Left ventricle myocardium inferior (tissue), 1 donor: Measurements from ENCODE around the gene SEMA4F. TPM values are rescaled to one million over a fixed set of nuclear protein-coding genes. Genes with fewer than 3 reads are reported as not detected.
"Not testable (repeated sequence)": the region's sequence is repeated elsewhere in the genome, so short reads cannot be mapped to it uniquely, and the experiment has no call there.

Experiments used
- DNase-seq: peaks from one replicate; pipeline ENCODE4 v3.0.0-alpha.2; 2020
- H3K27ac ChIP-seq: fragments of 200-600 bp; replicated peaks from 2 replicates; pipeline ENCODE4 v1.8.0; 2021
- H3K27me3 ChIP-seq: fragments of 200-600 bp; 2 replicates; pipeline ENCODE4 v1.8.0; 2021; ENCODE audit warnings: low read depth
- H3K36me3 ChIP-seq: fragments of 200-600 bp; 2 replicates; pipeline ENCODE4 v1.8.0; 2021
- H3K4me1 ChIP-seq: fragments of 200-600 bp; 2 replicates; pipeline ENCODE4 v1.8.0; 2021
- H3K4me3 ChIP-seq: fragments of 200-600 bp; 2 replicates; pipeline ENCODE4 v1.8.0; 2021; ENCODE audit warnings: mild to moderate bottlenecking, moderate library complexity
- H3K9me3 ChIP-seq: fragments of 200-600 bp; replicated peaks from 2 replicates; pipeline ENCODE4 v1.8.0; 2021
- intact Hi-C: fragments of 100-400 bp; cut with micrococcal nuclease; formaldehyde crosslinking; loops from one replicate; pipeline ENCODE4 v1.11.0; 2022
- total RNA-seq: library from RNA; stranded (reverse); fragmentation: NEBNext Ultra II Directional; extraction: Animal tissue kit (Norgen Biotek cat#: 25700); gene quantifications from one replicate; pipeline ENCODE4 v1.2.1, GENCODE V29; 2021
- TF ChIP-seq, protein P1 (sequence below): fragments of 200-600 bp; IDR thresholded peaks from 2 replicates; pipeline ENCODE4 v1.8.0; 2021; ENCODE audit warnings: antibody characterized with exemption, mild to moderate bottlenecking, borderline replicate concordance
- donor health status: DM: no; HTN: yes; CAD: no; lungs with severe emphysema.

The SEMA4F gene
- total RNA-seq, 1 donor from 2014 or later = 2.9 TPM

DNA sequence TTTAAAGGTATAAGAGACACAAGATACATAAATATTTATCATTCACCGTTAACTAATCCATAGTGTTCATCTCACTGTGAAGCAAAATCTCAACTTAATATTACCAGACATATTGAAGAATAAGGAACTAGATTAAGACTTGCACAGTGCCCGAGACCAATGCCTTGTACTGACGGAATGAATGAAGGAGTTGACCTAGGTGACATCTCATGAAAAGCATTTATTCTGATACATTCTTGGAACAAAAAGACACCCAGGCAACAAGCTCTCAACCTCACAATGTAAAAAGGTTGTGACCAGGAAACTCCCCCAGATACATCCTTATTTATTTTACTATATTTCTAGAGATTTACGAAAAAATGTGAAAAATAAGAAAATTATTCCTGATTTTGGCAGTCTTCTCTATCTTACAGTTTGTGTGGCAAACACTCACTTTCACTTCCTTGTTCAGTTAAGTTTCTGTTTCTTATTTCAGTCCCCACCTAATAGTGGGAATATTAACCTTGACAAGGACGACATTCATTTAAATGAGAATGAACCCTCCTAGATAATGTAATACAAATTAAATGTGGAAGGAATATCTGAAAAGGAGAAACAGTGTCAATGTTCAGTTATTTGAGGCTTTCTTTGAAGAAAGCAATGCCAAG is 34.3 kb upstream of the SEMA4F start:
- H3K27ac ChIP-seq = no peak overlapping the region
- H3K36me3 ChIP-seq = no peaks in the 10 kb centered on the region
- H3K27me3 ChIP-seq = peaks cover 47% of the 10 kb centered on the region
- TF ChIP-seq, protein P1, sequence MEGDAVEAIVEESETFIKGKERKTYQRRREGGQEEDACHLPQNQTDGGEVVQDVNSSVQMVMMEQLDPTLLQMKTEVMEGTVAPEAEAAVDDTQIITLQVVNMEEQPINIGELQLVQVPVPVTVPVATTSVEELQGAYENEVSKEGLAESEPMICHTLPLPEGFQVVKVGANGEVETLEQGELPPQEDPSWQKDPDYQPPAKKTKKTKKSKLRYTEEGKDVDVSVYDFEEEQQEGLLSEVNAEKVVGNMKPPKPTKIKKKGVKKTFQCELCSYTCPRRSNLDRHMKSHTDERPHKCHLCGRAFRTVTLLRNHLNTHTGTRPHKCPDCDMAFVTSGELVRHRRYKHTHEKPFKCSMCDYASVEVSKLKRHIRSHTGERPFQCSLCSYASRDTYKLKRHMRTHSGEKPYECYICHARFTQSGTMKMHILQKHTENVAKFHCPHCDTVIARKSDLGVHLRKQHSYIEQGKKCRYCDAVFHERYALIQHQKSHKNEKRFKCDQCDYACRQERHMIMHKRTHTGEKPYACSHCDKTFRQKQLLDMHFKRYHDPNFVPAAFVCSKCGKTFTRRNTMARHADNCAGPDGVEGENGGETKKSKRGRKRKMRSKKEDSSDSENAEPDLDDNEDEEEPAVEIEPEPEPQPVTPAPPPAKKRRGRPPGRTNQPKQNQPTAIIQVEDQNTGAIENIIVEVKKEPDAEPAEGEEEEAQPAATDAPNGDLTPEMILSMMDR = no peak
- DNase-seq = no peak
- H3K9me3 ChIP-seq = no peaks in the 10 kb centered on the region
- H3K4me3 ChIP-seq = no peak overlapping the region
- intact Hi-C loops = no loop called here
- H3K4me1 ChIP-seq = no peaks in the 10 kb centered on the region

DNA sequence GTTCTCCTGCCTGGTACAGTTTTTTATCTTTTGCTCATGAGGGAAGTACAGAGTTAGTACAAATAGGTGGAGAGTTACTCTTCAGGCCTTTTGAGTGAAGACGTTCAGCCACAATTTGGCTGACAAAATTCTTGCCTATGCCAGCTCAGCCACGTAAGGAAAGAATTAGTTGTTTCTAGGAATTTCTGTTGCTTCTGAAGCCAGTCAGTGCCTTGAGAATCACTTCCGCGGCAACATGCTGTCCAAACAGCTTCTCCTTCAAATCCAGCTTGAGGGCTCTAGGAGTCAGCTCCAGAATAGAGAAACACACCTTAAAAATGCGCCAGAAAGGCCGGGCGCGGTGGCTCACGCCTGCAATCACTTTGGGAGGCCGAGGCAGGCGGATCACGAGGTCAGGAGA is 33.4 kb upstream of the SEMA4F start:
- TF ChIP-seq, protein P1 = no peak
- Histone ChIP-seq H3K4me3 (no peak overlapping the region), H3K27ac (no peak overlapping the region), H3K27me3 (peaks cover 38% of the 10 kb centered on the region), H3K9me3 (no peaks in the 10 kb centered on the region), H3K4me1 (no peaks in the 10 kb centered on the region), H3K36me3 (no peaks in the 10 kb centered on the region)
- intact Hi-C loops = no loop called here
- no peak for DNase-seq

DNA sequence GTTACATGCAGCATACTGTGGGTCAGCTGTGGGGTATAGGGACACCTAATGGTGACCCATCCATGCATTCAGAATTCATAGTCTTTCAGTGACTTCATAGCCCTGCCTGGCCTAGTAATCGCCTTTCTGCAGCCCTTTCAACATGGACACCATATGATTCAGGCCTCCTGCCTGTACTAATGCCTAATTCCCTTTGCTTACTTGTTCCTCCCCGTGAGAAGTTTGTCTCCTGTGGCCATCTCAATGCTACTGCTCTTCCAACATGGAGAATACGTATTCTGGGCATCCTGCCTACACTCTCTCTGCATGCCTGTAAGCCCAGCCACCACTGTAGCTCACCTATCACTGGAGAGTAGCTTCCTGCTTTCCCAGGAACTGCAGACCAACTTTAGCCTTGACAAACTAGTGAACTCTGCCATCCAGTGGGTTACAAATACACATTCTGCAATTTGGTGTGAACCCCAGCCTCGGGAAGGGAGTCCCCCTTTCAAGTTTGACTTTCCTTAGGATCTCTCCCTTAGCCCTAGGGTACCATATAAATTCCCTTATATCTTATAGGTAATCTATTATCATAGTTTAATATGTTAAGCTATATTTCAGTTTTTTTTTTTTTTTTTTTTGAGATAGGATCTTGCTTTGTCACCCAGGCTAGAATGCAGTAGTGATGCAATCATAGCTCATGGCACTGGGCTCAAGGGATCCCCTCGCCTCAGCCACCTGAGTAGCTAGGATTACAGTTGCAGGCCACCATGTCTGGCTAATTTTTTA is 28.2 kb upstream of the SEMA4F start:
- H3K27me3 ChIP-seq = no peaks in the 10 kb centered on the region
- TF ChIP-seq, protein P1 = no peak

DNA sequence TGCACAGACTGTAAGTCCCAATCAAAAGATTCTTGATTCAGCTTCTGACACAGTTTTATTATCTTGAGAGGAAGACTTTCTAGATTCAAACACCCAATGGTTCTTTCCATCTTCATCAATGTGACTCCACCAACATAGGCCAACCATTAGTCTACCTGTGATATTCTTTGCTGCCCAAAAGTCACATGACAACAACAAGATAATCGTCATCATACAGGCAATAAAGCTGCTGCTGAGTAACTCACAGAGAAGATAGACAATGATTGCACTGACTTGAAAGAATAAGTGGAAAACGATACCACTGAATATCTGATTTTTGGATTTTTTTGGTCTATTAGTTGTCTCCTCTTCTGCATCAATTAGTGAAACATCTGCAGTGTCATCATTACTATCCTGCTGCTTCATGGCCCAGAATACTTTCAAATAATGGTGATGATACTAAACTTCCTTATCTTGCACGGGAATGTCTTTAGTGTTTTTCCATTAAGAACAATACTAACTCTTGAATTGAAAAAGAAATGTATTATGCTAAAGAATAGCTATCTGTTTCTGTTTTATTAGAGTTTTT is 25.4 kb upstream of the SEMA4F start:
- Histone ChIP-seq H3K27ac (no peak overlapping the region), H3K4me1 (no peaks in the 10 kb centered on the region), H3K36me3 (no peaks in the 10 kb centered on the region), H3K27me3 (no peaks in the 10 kb centered on the region), H3K9me3 (no peaks in the 10 kb centered on the region), H3K4me3 (no peak overlapping the region)
- no peak for DNase-seq
- TF ChIP-seq, protein P1 = no peak
- intact Hi-C loops = no loop called here

More for the DNA sequence above, 28.2 kb upstream of the SEMA4F start:
- no peaks in the 10 kb centered on the region for H3K9me3 ChIP-seq
- H3K4me3 ChIP-seq = no peak overlapping the region
- no peaks in the 10 kb centered on the region for H3K4me1 ChIP-seq
- H3K36me3 ChIP-seq = no peaks in the 10 kb centered on the region
- intact Hi-C loops = no loop called here
- H3K27ac ChIP-seq = no peak overlapping the region
- no peak for DNase-seq

DNA sequence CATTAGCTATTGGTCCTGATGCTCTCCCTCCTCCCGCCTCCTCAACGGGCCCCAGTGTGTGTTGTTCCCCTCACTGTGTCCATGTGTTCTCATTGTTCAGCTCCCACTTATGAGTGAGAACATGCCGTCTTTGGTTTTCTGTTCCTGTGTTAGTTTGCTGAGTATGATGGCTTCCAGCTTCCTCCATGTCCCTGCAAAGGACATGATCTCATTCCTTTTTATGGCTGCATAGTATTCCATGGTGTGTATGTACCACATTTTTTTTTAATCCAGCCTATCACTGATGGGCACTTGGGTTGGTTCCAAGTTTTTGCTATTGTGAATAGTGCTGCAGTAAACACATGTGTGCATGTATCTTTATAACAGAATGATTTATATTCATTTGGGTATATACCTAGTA is 23.6 kb upstream of the SEMA4F start:
- intact Hi-C loops, H3K27me3 ChIP-seq, H3K9me3 ChIP-seq, H3K36me3 ChIP-seq, DNase-seq, H3K27ac ChIP-seq, H3K4me1 ChIP-seq, H3K4me3 ChIP-seq: not testable (repeated sequence)
